Measurements from ENCODE around the gene UBE2V1.

DNA sequence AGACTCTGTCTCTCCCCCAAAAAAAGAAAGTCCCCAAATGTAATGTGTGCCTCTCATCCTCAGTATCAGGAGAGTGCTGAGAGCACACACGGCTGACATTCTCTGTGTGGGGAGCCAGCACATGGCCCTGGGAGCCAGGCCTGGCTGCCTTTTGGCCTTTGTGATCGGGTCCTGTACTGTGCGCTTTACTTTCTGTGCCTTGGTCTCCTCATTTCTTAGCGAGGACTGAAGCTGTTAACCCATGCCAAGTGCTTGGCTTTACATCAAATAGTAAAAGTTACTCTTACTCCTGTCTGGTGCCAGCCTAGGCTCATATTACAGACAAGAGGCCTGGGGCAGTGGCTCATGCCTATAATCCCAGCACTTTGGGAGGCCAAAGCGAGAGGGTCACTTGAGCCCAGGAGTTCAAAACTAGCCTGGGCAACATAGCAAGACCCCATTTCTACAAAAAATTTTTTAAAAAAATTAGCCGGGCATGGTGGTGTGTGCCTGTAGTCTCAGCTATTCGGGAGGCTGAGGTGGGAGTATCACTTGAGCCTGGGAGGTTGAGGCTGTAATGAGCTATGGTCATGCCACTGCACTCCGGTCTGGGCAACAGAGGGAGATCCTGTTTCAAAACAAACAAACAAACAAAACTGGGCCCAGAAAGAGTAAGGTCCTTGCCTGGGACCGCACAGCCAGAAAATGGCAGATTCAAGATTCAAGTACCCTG lies 79.8 kb downstream of the UBE2V1 start:
- no peak for TF ChIP-seq SUZ12 (IDR thresholded peaks at IDR 0.05)
- TF ChIP-seq NFRKB (IDR thresholded peaks at IDR 0.05) = no peak
